GM12878 (cell line): ENCODE measurements around the gene MAN2B2. TPM values are rescaled to one million over a fixed set of nuclear protein-coding genes. Genes with fewer than 3 reads are reported as not detected.

Experiments used
- EGR1 ChIP-seq, 2 experiments: IDR thresholded peaks; 1 replicate in 1 of 2; 2 replicates in 1 of 2; pipeline ENCODE4 v1.6.1; 2011 to 2012; ENCODE audit warnings: low read depth in 2 of 2, low read length in 2 of 2, borderline replicate concordance in 1 of 2, mild to moderate bottlenecking in 1 of 2, moderate library complexity in 1 of 2
- HDAC6 ChIP-seq: fragments of 200-600 bp; sonication (generic); IDR thresholded peaks from one replicate; pipeline ENCODE4 v1.8.0; 2017; ENCODE audit warnings: antibody characterized with exemption; ENCODE audit not compliant: unreplicated experiment
- HDGF ChIP-seq: fragments of 450-650 bp; IDR thresholded peaks from 2 replicates; pipeline ENCODE4 v1.6.1; 2016; ENCODE audit warnings: antibody characterized with exemption
- IRF3 ChIP-seq: fragments of 450-650 bp; IDR thresholded peaks from 2 replicates; pipeline ENCODE4 v1.6.1; 2014; ENCODE audit warnings: mild to moderate bottlenecking
- NBN ChIP-seq: fragments of 450-650 bp; IDR thresholded peaks from 2 replicates; pipeline ENCODE4 v1.6.1; 2016
- PBX3 ChIP-seq: IDR thresholded peaks from 2 replicates; pipeline ENCODE4 v1.6.1; 2011; ENCODE audit warnings: mild to moderate bottlenecking, low read depth, low read length, moderate library complexity; ENCODE audit not compliant: insufficient replicate concordance
- SUPT20H ChIP-seq: IDR thresholded peaks from 2 replicates; pipeline ENCODE4 v1.6.1; 2011; ENCODE audit warnings: low read depth, mild to moderate bottlenecking, low read length, moderate library complexity, borderline replicate concordance; ENCODE audit not compliant: control insufficient read depth
- ZBTB11 ChIP-seq: fragments of 450-650 bp; formaldehyde crosslinking; IDR thresholded peaks from 2 replicates; pipeline ENCODE4 v1.5.0; 2022; ENCODE audit warnings: mild to moderate bottlenecking, missing genetic modification characterization
- ZBTB40 ChIP-seq: fragments of 450-650 bp; IDR thresholded peaks from 2 replicates; pipeline ENCODE4 v1.6.1; 2016; ENCODE audit warnings: mild to moderate bottlenecking, moderate library complexity, borderline replicate concordance
- ZNF687 ChIP-seq: fragments of 450-650 bp; IDR thresholded peaks from 2 replicates; pipeline ENCODE4 v1.6.1; 2017; ENCODE audit warnings: mild to moderate bottlenecking, moderate library complexity
- ZZZ3 ChIP-seq: IDR thresholded peaks from 2 replicates; pipeline ENCODE4 v1.6.1; 2011; ENCODE audit warnings: low read depth; ENCODE audit not compliant: control insufficient read depth, insufficient read length
- polyA plus RNA-seq, 11 experiments: library from polyadenylated mRNA; depleted of rRNA in 4 of 11; unstranded in 6 of 11; stranded (reverse) in 5 of 11; fragments of >200 nt; fragmentation: Nextera tagmentation in 4 of 11; fragmentation: Illumina TruSeq in 1 of 11; extraction: Ambion mirVana in 4 of 11; extraction: Trizol in 1 of 11; gene quantifications; 1 replicate in 1 of 11; 2 replicates in 10 of 11; pipeline versions ENCODE4 v1.2.1 to v1.2.3, GENCODE V29; 2011 to 2016; ENCODE audit warnings: inconsistent platforms in 2 of 11, missing spikeins in 2 of 11, low read depth in 1 of 11
- total RNA-seq, 4 experiments: library from RNA; depleted of rRNA in 3 of 4; stranded (reverse); fragments of >200 nt in 3 of 4; fragmentation: Illumina TruSeq in 1 of 4; extraction: Trizol in 1 of 4; gene quantifications; 2 replicates each; pipeline versions ENCODE4 v1.2.1 to v1.2.3, GENCODE V29; 2013 to 2021

MAN2B2 gene
- total and polyA plus RNA-seq, 10 of the 15 experiments (the other 5 are each of a cell fraction or from before 2014, with no cell fraction given): 0.47 to 14.5 (median 7.0) TPM

GRCh38 chr4:6641164-6641970 is 66.4 kb downstream of the MAN2B2 start (continued):
- TF ChIP-seq ZBTB11 (no peak), HDAC6 (no peak), ZNF687 (no peak), NBN (no peak), HDGF (0 out of 2 replicates have a peak, but pooled peaks have one; percentile 5), IRF3 (no peak), PBX3 (no peak), EGR1 (IDR thresholded peaks at IDR 0.05; ENCODE audit: borderline replicate concordance in 1 of 2, low read depth in 2 of 2, low read length in 2 of 2) (peak in 1 of 2 experiments; percentile 2; a peak in 1 of 3 replicates), SUPT20H (no peak), ZBTB40 (no peak), ZZZ3 (no peak)
